A172 (cell line): Measurements from ENCODE around the gene AMPH. TPM values are rescaled to one million over a fixed set of nuclear protein-coding genes. Genes with fewer than 3 reads are reported as not detected.
A peak's percentile ranks its signal among the peaks of the same experiment; 100 is the strongest.
"Not testable (repeated sequence)": the region's sequence is repeated elsewhere in the genome, so short reads cannot be mapped to it uniquely, and the experiment has no call there.

ENCODE experiments used
- DNase-seq: peaks from one replicate; pipeline ENCODE4 v3.0.0-alpha.2; 2015; ENCODE audit warnings: low spot score
- total RNA-seq: library from RNA; depleted of rRNA; stranded (reverse); fragments of >200 nt; shearing (Covaris generic); gene quantifications from 2 replicates; pipeline ENCODE4 v1.2.3, GENCODE V29; 2014

Gene AMPH
- total RNA-seq, 1 experiment from 2014 or later = 13.4 TPM

GRCh38 chr7:38628630-38629385, 2.4 kb downstream of the AMPH start:
- peak; percentile 55 for DNase-seq

DNA sequence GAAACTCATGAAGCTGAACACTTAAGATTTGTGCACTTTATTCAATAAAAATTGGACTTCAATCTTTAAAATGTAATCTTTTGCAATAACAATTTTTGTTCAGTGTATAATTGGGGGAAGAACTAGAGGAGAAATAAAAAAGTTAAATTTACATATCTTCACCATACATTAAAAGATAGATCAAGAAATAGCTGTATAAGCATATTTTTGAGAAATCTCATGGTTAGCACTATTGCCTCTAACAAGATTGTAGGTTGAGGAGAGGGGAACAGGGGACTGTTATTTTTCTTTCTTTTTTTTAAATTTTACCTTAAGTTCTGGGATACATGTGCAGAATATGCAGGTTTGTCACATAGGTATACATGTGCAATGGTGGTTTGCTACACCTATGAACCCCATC, 5.3 kb downstream of the AMPH start:
- DNase-seq = no peak

GRCh38 chr7:38615665-38616064, 15.5 kb downstream of the AMPH start:
- no peak for DNase-seq

DNA sequence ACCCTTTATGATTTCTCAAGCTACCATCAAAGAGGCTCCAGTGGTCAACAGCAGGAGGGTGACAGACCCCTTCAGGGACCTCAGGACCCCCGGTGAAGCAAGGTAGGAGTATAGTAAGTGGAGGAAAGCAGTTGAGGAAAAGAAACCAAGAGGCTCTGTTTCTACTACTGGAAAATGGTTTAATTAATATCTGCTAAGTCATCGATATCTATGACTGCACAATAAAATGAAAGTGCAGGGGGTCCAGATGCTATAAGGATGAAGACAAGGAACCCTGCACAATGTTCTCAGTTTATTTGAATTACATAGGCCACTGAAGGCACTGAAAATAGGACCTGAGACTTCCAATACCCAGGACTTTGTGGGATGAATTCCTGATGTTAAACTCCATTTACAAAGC, 23.7 kb downstream of the AMPH start:
- DNase-seq = no peak

GRCh38 chr7:38600741-38601140, 30.4 kb downstream of the AMPH start:
- no peak for DNase-seq

GRCh38 chr7:38594949-38595348, 36.2 kb downstream of the AMPH start:
- no peak for DNase-seq

GRCh38 chr7:38592737-38593288, 38.4 kb downstream of the AMPH start:
- DNase-seq = no peak

DNA sequence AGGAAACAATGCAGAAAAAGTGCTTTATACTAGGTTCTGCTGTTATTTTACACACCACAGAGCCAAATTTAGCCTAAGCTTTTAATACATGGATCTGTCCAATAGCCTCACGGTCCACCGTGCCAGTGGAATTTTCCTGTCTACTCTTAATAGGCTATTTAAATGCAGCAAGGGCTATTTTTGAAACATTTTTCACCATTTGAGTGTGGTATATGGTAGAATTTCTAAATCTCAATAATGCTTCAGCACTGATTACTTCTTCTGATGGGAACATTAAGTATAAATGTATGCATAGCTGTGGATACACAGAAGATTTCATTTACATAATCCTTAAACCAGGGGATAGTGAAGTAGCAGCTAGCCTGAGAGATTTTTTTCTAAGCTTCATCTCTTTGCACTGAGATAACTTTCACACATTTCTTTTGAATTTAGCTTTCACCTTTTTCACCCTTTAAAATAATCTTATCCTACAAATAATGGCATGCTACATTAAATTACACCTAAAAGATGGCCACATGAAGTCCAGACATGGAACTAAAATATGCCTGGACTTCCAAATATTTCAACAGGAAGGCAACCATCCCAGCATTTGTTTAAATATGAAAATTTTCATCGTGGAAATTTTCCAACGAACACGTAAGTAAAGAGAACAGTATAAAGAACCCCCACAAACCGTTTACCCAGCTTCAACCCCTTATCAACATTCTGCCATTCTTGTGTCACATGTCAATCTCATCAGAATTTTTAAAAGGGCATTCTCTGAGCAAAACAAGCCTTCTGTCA, 45.4 kb downstream of the AMPH start:
- no peak for DNase-seq

- DNase-seq = peak; percentile 98
Measured at GRCh38 chr7:38584443-38585210, 46.5 kb downstream of the AMPH start.

DNA sequence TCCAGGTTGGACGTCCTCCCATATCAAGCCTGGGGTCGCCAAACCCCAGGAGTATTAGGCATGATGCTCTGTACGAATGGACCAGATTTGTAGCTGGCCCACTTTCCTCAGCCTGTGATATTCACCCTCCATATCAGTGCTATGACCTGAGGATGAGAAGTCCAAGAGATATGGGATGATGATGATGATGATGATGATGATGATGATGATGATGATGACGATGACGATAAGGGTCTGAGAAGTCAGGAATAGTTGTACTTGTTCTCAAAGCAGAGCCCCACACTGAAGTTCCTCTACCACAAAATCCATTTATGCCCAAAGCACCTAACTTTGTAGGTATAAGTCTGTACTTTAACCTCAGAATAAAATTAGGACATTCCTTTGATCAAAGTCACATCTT, 50.7 kb downstream of the AMPH start:
- DNase-seq = no peak

DNA sequence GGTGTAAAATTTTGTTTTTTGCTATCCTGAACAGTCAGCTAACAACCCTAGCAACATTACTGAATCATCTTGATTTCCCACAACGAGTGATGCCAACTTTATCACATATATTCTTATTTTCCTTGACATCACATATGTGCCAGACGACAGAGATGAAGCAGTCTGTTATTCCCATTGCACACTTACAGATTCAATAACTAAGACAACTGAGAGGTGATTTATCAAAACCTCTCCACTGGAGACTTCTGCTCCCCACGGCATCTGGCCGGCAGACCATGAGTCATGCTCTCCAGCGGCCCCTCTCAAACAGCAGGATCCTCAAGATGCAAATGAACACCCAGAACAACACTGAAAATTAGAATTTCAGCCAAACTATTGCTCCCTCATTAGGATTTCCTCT, 57.1 kb downstream of the AMPH start:
- DNase-seq = peak; percentile 68

- not testable (repeated sequence) for DNase-seq
Measured at GRCh38 chr7:38571620-38572019, 59.6 kb downstream of the AMPH start.

DNA sequence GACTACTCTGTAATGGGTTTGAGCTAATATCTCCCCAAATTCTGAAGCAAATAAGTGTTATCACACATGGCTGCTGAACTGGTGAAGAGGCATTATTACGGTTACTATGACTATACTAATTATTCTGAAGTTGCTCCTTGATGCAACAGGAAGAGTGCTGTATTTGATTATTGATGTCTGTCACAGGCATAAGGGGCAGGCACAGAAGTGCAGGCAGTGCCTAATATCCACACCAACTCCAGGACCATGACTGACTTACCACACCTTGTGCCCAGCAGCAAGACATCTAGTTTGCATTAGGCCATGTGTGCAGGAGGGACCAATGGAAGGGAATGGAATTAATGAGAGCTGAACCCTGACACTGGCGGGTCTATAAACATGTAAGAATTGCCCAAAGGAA, 62.7 kb downstream of the AMPH start:
- no peak for DNase-seq

GRCh38 chr7:38565289-38565688, 65.9 kb downstream of the AMPH start:
- DNase-seq = no peak

- DNase-seq = no peak
Measured at GRCh38 chr7:38563741-38564140, 67.4 kb downstream of the AMPH start.

GRCh38 chr7:38561166-38561565, 70.0 kb downstream of the AMPH start:
- peak; percentile 69 for DNase-seq

GRCh38 chr7:38558761-38559345, 72.3 kb downstream of the AMPH start:
- DNase-seq = no peak

GRCh38 chr7:38554586-38554985, 76.6 kb downstream of the AMPH start:
- DNase-seq = no peak

DNA sequence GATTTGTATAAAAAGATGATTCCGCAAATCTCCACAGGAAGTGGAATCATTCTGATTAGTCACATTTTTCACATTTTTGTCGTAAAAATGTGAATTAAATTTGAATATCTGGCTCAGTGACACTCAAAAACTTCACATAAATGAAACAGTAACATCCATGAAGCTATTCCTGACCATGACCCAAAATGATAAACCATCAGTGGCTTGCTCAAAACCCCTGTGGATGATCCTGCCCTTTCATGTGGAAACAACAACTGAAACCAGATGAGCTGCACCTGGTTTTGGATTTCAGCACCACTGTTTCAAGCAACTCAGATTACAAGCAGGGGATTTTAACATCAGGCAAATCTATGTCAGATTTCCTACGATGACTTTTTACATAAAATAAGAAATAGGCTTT, 80.3 kb downstream of the AMPH start:
- DNase-seq = no peak

DNA sequence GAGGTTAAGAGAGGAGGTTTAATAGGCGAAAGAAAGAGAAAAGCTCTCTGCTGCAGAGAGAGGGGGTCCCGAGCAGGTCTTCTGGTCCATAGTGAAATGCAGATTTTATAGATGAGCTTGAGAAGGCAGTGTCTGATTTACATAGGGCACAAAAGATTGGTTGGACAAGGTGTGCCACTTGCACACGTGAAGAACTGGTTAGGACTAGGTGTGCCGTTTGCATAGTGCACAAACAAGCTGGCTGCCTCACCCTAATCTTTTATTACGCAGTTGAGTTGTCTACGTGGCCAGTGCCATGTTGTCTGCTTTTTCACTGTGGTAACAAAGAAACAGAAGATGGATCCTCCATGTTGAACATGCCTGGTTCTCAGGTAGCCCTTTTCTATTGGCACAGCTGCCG, 82.6 kb downstream of the AMPH start:
- DNase-seq = no peak

- DNase-seq = no peak
Measured at GRCh38 chr7:38546763-38547162, 84.4 kb downstream of the AMPH start.

DNA sequence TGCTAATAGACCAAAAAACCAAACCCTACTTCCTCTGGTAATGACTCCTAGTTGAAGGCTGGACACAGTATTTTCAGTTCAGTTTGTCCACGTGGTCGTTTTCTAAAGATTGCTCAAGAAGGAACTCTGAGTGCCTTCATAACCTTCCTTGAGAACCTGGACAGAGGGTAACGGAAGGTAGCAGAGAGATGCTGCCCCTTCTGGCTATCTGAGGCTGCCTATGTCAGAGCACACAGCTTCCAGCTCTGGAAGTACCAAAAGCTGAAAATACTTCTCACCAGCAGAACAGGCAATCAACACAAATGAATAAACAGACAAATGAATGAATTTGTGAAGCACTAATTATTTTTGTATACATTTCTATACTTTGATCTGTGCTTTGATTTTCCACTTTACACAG, 85.2 kb downstream of the AMPH start:
- DNase-seq = no peak
